ENCODE measurements around the gene LIN37.
"Not testable (repeated sequence)": the region's sequence is repeated elsewhere in the genome, so short reads cannot be mapped to it uniquely, and the experiment has no call there.

Gene LIN37

GRCh38 chr19:35754370-35755130, 6.2 kb downstream of the LIN37 start:
- no peak for DNase-seq

- no peak for DNase-seq
These were observed 6.8 kb downstream of the LIN37 start for GRCh38 chr19:35755131-35755549.

DNA sequence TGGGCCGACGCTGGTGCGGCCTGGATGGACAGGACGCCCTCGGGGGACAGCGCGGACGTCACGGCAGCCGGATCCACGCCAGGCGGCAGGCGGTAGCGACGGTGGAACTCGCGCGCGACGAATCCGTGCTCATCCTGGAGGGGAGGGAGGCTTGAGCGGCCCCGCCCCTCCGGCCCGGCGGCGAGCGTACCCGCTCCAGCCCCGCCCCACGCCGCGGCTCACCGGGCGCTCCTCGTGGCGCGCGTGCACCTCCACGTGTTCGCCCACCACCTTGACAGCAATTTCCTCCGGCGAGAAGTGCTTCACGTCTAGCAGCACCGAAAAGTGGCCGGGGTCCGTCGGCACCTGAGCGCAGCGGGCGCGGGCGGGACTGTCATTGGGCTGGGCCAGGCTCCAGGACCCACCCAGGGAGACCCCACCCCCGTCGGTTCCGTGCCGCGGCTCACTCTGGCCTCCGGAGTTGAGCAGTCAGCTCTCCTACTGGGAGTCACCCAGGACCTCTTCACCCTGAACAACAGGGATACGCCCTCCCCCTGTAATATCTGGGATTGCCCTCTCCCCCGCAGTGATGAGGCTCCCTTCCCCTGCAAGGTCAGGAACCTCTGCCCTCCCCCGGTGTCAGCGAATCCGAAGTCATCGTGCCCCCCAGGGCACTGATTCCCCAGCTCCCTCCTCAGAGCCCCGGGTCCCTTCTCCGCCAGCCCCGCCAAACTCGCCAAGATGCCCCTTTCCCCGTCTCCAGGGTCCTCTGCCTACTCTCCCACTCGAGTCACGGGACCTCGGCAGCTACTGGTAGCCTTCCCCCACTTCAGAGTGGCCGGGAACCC, 7.4 kb downstream of the LIN37 start:
- peak; percentile 54 to 75 for DNase-seq

GRCh38 chr19:35756377-35757230, 8.2 kb downstream of the LIN37 start, which contains the start of gene HSPB6:
TSS of gene HSPB6 (minus strand) at chr19:35757029. CDS start at chr19:35757008, 21 bp downstream.
- DNase-seq: no peak

DNA sequence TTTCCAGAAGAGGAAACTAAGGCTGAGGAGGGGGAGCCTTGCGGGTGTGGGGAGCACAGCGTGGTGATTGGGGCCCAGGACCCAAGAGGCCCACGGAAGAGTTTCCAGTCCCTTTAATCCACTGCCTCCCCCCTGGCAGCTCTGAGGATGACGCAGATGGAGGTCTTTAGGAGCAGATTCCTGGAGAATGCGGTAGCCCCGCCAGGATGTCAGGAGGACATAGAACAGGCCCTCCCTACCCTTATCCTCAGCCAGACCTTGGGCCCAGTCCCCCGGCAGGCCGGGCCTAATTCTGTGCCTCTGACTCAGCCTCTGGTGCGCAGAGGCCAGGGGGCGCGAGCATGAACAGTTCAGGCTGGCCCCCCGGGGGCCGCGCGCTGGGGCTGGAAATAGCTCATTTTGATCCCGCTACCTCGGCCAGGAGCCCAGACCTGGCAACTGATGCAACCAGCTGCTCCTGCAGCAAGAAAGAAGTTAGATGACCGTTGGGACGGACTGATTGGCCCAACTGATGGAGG, 8.9 kb downstream of the LIN37 start:
- DNase-seq: no peak

GRCh38 chr19:35757749-35758608, 9.6 kb downstream of the LIN37 start, which contains the start of gene PROSER3:
TSS of gene PROSER3 (plus strand) at chr19:35758176. CDS start at chr19:35758216, 40 bp downstream.
- peak; percentile 99 to 100 for DNase-seq

DNA sequence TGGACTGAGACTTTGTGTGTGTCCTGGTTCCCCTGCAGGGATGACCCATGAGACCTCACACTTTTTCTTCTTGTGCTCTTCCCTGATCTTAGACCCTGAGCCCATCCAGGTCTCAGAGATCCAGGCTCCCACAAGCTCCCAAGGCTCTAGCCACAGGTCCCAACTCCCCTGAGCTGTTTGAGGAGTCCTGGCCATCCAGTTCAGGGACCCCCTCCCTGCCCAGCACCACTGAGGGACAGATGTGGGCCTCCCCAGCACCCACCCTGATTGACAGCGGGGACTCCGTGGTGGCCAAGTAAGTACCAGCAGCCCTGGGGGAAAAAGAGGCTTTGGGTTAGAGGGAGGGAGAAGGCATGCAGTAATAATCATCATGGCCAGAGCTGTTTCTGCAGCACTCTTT, 11.3 kb downstream of the LIN37 start:
- no peak for DNase-seq

- no peak for DNase-seq
These were observed 12.5 kb downstream of the LIN37 start for GRCh38 chr19:35760711-35761349.

- no peak for DNase-seq
These were observed 16.3 kb downstream of the LIN37 start for GRCh38 chr19:35764432-35765315.

- DNase-seq: no peak
These were observed 18.3 kb downstream of the LIN37 start for GRCh38 chr19:35766571-35767104.

DNA sequence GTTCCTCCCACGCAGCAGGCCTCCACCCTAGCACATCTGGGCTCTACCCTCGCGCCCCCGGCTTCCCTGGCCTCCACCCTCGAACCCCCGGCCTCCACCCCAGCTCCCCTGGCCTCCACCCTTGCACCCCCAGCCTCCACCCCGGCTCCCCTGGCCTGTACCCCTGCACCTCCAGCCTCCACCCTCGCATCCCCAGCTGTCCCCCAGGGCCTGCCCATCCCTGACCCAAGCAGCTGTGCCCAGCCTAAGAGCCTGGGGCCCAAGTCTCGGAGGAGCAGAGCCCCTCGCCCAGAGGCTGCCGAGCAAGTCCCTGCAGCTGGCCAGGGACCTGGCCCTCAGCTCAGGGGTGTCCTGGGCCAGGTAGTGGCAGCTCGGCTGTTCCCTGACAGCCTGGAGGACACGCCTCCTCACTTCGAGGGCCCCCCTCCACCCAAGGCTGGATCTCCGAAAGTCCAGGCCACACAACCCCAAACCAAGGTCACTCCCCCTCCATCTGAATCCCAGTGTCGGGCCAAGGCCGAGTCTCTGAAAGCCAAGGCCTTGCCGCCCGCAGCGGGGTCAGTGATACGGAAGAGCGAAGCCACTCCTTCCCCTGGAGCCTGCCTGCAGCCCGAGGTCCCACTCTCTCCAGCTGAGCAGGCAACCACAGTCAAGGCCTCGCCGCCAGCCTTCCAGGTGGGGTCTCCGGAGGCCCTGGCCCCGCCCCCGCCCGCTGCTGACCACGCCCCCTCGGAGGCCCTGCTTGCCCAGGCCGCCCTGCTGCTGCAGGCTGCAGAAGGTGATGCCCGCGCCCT, 19.1 kb downstream of the LIN37 start:
- DNase-seq: no peak

DNA sequence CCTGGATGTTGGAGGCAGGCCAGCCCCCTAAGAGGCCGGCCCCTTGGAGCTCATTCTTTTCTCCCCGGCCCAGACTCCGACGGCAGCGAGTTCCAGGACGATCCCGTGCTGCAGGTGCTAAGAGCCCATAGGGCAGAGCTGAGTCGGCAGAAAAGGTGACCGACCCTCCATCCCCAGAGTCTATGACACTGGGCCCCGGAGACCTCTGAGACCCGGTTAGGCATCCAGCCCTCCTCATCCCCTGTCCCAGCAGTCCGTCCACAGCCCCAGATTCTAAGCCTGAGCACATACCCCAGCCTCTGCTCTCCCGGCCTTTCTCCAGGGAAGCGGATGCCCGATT, 19.7 kb downstream of the LIN37 start:
- DNase-seq: no peak

DNA sequence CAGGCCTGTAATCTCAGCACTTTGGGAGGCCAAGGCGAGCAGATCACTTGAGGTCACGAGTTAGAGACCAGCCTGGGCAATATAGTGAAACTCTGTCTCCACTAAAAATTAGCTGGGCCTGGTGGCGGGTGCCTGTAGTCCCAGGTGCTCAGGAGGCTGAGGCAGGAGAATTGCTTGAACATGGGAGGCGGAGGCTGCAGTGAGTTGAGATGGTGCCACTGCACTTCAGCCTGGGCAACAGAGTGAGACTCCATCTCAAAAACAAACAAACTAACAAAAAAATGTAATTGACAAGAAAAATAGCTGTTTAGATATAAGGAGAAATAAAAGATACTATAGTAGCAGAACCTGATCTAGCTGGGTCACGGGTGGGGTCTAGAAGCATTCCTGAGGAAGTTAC, 24.0 kb downstream of the LIN37 start:
- not testable (repeated sequence) for DNase-seq

DNA sequence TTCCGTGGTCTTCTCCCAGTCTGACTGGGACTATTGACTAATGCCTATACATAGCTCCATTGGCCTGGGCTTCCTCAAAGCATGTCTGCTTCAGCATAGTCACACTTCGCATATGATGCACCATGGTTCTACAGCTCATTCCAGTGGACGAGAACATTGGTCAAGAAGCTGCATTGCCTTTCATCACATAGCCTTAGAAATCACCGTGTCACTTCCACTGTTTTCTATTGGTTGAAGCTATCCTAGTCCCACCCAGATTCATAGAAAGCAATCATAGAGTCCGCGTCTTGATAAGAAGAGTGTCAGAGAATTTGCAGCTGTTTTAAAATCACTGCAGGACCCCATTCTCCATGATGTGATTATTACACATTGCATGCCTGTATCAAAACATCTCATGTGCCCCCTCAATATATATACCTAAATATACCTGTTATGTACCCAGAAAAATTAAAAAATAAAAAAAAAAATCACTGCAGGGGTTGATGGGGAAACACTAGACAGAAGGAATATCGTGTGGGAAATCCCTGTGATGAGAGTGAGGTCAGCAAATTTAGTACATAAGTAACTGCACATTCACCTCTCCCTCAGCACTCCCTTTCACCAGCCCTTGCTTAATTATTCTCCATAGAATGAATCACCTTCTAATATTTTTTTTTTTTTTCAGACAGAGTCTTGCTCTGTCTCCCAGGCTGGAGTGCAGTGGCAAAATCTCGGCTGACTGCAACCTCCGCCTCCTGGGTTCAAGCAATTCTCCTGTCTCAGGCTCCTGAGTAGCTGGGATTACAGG, 24.8 kb downstream of the LIN37 start:
- no peak for DNase-seq

DNA sequence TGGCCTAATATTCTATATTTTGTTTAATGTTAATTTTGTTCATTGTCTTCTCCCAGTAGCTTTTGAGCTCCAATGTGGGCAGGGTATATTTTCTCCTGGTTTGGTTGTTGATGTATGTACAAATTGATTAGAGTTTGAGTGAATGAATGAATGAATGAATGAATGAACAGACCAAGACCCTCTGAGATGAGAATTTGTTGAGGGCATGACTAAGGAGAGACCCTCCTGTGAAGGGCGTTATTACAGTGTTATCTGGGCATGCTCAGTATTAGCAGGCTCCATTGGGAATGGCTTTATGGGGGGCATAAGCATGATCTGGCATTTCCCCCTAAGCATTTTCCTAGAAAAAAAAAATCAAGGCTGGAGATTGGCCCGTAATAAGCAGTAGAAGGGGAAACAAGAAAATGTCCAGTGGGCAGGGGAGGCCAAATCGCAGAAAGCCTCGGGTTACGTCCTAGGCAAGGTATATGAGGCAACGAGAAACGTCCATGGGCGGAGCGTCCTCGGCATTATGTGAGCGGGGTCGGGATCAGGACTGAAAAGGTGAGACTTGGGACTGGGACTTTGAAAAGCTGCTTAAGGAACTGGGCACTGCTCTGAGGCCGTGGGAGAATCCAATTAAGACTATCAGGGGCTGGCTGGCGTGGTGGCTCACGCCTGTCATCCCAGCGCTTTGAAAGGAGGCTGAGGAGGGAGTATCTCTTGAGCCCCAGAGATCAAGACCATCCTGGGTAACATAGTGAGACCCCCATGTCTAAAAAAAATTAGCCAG, 26.1 kb downstream of the LIN37 start:
- DNase-seq: no peak

- no peak for DNase-seq
These were observed 26.6 kb downstream of the LIN37 start for GRCh38 chr19:35775046-35775297.

- DNase-seq: peak; percentile 98 to 99
These were observed 27.1 kb downstream of the LIN37 start, which contains the start of gene ARHGAP33 for GRCh38 chr19:35775298-35776101. TSS of gene ARHGAP33 (plus strand) at chr19:35775564. CDS start at chr19:35775659, 95 bp downstream.
